Measurements from ENCODE around the gene SPG7. TPM values are rescaled to one million over a fixed set of nuclear protein-coding genes. Genes with fewer than 3 reads are reported as not detected.
A peak's percentile ranks its signal among the peaks of the same experiment; 100 is the strongest.

Gene SPG7
- total RNA-seq, 1 donor from 2014 or later, result 109 TPM

DNA sequence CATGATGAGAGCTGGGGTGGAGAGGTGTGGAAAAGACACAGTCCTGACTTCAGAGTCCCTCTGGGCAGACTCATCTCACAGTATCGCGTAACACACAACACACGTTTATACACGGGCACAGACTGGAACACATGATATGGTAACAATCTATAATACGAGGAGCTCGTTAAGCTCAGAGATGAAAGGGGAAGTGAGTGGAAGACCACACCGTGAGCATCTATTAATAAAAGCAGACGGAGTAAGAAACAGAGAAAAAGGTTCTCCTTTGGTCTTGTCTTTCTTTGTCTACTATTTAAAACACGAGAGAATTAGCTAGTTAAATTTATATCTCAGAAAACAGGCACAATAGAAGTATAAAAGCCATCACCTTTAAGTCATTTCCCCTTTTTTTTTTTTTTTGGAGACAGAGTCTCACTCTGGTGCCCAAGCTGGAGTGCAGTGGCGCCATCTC, 31.4 kb upstream of the SPG7 start:
- Mint-ChIP-seq H3K27me3 (no peaks in the 10 kb centered on the region), H3K36me3 (ENCODE audit: low read depth) (peaks cover 25% of the 10 kb centered on the region), H3K9me3 (peaks cover 3% of the 10 kb centered on the region), H3K4me1 (peaks cover 63% of the 10 kb centered on the region), H3K4me3 (peak overlapping the region; percentile 13), H3K27ac (peak overlapping the region; percentile 51)
- DNase-seq, result no peak
- intact Hi-C loops (cut with micrococcal nuclease), result no loop called here

DNA sequence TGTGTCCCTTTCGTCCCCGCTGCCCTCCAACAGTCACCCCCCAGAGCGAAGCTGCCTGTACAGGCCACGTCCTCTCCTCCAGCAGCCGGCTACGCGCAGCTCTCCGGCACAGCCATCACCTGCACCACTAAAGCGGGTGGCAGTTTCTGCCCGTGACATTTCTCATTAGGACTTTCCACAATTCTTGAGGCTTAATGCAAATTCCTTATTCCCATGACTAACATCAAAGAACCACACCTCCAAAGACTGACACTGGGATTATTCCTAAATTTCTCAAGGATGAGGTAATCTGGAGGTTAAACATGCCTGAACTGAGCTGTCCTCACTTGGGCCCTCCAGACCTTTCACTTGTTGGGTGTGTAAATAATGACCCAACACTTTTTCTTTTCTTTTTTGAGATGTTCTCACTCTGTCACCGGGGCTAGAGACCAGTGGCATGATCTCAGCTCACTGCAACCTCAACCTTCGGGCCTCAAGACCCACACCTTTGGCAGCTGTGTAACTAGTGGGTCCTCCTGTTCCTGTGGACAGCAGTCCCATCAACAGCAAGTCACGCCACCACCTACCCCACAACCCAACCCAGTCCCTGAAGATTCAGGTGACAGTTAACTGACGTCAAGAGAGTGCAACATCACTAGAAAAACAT, 29.5 kb upstream of the SPG7 start:
- peak overlapping the region; percentile 56 for H3K4me3 Mint-ChIP-seq
- H3K27me3 Mint-ChIP-seq, result no peaks in the 10 kb centered on the region
- intact Hi-C loops (cut with micrococcal nuclease), result no loop called here
- peaks cover 36% of the 10 kb centered on the region for H3K36me3 Mint-ChIP-seq (ENCODE audit: low read depth)
- H3K27ac Mint-ChIP-seq, result peak overlapping the region; percentile 55
- peaks cover 69% of the 10 kb centered on the region for H3K4me1 Mint-ChIP-seq
- no peak for DNase-seq
- peaks cover 3% of the 10 kb centered on the region for H3K9me3 Mint-ChIP-seq

DNA sequence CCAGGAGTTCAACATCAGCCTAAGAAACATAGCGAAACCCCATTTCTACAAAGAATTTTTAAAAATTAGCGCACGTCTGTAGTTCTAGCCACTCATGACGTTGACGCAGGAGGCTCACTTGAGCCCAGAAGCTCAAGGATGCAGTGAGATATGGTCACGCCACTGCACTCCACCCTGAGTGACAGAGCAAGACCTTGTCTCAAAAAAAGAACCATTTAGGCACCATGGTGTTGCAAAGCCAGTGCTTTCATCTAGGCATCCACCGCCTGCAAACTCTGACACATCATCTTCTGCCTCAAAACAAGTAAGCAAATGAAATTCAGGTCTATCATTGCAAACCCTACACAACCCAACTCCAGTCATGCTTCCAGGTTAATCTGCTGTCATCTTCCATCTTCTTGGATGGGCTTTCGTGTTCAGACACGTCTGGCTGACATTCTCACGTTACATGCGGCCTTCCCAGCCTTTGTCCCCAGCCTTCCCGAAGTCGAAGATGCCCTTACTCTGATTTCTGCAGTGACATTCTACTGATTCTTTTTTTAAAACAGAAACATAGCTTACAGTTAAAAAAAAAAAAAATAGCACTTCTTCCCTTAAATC, 26.7 kb upstream of the SPG7 start:
- Mint-ChIP-seq H3K36me3 (ENCODE audit: low read depth) (peaks cover 27% of the 10 kb centered on the region), H3K4me1 (peaks cover 76% of the 10 kb centered on the region), H3K4me3 (peak overlapping the region; percentile 6), H3K9me3 (no peaks in the 10 kb centered on the region), H3K27ac (no peak overlapping the region), H3K27me3 (no peaks in the 10 kb centered on the region)
- intact Hi-C loops (cut with micrococcal nuclease), result no loop called here
- no peak for DNase-seq

DNA sequence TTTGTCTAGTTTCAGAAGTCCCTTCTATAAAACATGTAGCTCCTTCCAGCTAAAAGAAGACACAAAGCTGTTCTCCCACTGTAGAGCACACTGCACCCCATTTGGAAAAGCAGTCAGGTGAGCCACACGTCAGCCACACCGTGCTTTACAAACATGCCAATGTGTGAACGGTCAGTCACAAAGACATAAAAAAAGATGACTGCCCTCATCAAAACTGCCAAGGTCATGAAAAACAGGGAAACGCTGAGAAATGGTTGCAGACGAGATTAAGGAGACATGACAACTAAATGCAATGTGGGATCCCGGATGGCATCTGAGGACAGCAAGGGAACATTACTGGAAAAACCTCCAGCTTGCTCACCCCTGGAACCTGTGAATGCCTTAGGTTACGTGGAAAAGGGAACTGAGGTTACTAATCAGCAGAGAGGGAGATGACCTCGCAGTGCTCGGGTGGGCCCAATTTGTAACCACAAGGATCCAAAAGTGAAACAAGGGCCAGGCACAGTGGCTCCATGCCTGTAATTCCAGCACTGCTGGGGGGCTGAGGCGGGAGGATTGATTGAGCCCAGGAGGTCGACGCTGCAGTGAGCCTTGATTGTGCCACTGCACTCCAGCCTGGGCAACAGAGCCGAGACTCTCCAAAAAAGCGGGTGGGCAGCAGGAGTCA, 25.9 kb upstream of the SPG7 start:
- DNase-seq, result no peak
- H3K4me1 Mint-ChIP-seq, result peaks cover 75% of the 10 kb centered on the region
- H3K9me3 Mint-ChIP-seq, result no peaks in the 10 kb centered on the region
- H3K27me3 Mint-ChIP-seq, result no peaks in the 10 kb centered on the region
- peaks cover 27% of the 10 kb centered on the region for H3K36me3 Mint-ChIP-seq (ENCODE audit: low read depth)
- H3K27ac Mint-ChIP-seq, result peak overlapping the region; percentile 70
- H3K4me3 Mint-ChIP-seq, result peak overlapping the region; percentile 62
- intact Hi-C loops (cut with micrococcal nuclease), result no loop called here

DNA sequence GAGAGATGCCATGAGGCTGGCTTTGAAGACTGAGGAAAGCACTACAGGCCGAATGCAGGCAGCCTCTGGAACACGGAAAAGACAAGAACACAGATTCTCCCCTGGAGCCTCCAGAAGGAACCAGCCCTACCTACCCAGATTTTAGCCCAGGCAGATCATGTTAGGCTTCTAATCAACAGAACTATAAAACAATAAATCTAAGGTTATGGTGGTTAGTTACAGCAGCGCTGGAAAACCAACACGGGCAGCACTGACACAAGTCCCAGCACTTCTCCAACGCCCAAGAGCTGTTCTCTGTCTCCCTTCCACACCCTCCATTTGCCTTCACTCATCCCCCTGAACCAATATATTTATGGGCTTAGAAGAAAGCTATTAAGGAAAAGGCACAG, 25.4 kb upstream of the SPG7 start:
- Mint-ChIP-seq H3K27me3 (no peaks in the 10 kb centered on the region), H3K4me1 (peaks cover 74% of the 10 kb centered on the region), H3K36me3 (ENCODE audit: low read depth) (peaks cover 28% of the 10 kb centered on the region), H3K9me3 (no peaks in the 10 kb centered on the region), H3K27ac (peak overlapping the region; percentile 70), H3K4me3 (peak overlapping the region; percentile 62)
- no peak for DNase-seq
- intact Hi-C loops (cut with micrococcal nuclease), result no loop called here

DNA sequence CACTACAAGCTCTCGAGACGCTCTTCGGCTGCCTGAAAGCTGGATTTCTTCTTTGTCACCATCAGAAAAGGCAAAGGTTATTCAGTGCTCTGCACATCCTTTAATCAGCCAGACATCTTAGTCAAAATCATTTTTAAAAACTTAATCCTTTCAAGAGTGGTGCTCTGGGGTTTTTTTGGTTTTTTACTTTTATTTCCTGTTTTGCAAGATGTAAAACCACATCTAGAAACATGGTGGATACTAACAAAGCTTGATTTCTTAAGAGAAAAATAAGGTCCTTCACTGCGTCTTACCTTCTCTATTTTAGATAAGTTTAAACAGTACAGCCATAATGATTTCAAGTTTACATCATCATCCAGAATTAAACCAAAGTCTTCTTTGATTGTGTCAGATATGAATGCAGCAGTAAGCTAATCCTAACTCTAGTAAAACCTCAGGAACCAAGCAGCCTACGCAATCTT, 24.1 kb upstream of the SPG7 start:
- DNase-seq, result peak; percentile 72
- peaks cover 72% of the 10 kb centered on the region for H3K4me1 Mint-ChIP-seq
- H3K4me3 Mint-ChIP-seq, result peak overlapping the region; percentile 78
- peaks cover 33% of the 10 kb centered on the region for H3K36me3 Mint-ChIP-seq (ENCODE audit: low read depth)
- peak overlapping the region; percentile 90 for H3K27ac Mint-ChIP-seq
- intact Hi-C loops (cut with micrococcal nuclease), result loop anchor here (2.0 kb wide), 2 partner anchors 43 to 75 kb away; no protein-coding TSS in a partner anchor
- H3K9me3 Mint-ChIP-seq, result no peaks in the 10 kb centered on the region
- H3K27me3 Mint-ChIP-seq, result no peaks in the 10 kb centered on the region

DNA sequence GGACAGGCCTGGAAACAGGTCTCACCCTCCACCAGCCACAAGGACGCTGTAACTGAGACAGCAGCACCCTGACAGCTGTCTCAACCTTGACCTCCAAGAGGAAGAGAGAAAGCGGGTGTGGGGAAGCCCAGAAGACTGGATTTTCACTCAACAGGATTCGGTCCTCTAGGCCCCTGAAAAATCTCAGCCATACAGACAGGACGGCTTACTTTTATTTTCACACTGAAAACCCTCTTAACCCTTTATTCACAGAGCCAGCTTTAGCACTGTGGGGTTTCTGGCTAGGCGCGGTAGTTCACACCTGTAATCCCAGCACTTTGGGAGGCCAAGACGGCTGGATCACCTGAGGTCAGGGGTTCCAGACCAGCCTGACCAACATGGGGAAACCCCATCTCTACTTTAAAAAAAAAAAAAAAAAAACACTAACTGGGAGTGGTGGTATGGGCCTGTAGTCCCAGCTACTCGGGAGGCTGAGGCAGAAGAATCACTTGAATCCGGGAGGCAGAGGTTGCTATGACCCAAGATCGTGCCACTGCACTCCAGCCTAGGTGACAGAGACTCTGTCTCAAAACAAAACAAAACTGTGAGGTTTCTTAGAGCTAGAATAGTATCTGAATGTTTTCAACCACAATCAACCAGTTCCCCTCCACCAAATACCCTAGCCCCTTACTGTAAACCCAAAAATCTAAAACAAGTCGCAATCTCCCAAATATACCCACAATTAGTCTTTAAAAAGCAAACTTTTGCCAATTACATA, 23.1 kb upstream of the SPG7 start:
- Mint-ChIP-seq H3K36me3 (ENCODE audit: low read depth) (peaks cover 34% of the 10 kb centered on the region), H3K4me1 (peaks cover 71% of the 10 kb centered on the region), H3K27me3 (no peaks in the 10 kb centered on the region), H3K9me3 (no peaks in the 10 kb centered on the region), H3K27ac (peak overlapping the region; percentile 90), H3K4me3 (peak overlapping the region; percentile 78)
- intact Hi-C loops (cut with micrococcal nuclease), result loop anchor here (2.0 to 5.0 kb wide), 3 partner anchors 44 to 153 kb away; no protein-coding TSS in a partner anchor
- DNase-seq, result peak; percentile 78

DNA sequence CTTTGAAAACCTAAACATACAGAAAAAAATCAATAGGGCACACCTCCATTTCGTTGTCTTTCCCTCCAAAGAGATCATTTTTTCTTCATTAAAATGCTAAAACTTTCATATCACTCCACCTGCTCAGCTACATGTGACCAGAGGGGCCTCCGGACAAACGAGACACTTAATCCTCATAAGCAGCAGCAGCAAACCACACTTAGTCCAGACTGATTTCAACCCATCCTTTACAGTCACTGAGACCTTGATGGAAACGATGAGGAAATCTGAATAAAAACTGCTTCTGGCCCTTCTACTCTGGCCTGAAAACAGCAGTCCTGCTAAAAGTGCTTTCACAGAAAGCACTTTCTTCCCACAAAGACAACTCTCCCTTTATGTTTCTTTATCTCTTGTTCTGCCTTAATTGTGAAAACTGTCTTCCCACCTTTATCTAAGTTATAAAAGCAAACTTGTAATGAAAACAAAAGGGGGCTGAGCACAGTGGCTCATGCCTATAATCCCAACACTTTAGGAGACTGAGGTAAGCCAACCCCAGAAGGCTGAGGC, 22.4 kb upstream of the SPG7 start:
- Mint-ChIP-seq H3K9me3 (no peaks in the 10 kb centered on the region), H3K27me3 (no peaks in the 10 kb centered on the region), H3K4me1 (peaks cover 67% of the 10 kb centered on the region), H3K4me3 (peak overlapping the region; percentile 78), H3K27ac (peak overlapping the region; percentile 90), H3K36me3 (ENCODE audit: low read depth) (peaks cover 31% of the 10 kb centered on the region)
- DNase-seq, result no peak
- intact Hi-C loops (cut with micrococcal nuclease), result loop anchor here (2.0 to 5.0 kb wide), 3 partner anchors 45 to 153 kb away; no protein-coding TSS in a partner anchor

DNA sequence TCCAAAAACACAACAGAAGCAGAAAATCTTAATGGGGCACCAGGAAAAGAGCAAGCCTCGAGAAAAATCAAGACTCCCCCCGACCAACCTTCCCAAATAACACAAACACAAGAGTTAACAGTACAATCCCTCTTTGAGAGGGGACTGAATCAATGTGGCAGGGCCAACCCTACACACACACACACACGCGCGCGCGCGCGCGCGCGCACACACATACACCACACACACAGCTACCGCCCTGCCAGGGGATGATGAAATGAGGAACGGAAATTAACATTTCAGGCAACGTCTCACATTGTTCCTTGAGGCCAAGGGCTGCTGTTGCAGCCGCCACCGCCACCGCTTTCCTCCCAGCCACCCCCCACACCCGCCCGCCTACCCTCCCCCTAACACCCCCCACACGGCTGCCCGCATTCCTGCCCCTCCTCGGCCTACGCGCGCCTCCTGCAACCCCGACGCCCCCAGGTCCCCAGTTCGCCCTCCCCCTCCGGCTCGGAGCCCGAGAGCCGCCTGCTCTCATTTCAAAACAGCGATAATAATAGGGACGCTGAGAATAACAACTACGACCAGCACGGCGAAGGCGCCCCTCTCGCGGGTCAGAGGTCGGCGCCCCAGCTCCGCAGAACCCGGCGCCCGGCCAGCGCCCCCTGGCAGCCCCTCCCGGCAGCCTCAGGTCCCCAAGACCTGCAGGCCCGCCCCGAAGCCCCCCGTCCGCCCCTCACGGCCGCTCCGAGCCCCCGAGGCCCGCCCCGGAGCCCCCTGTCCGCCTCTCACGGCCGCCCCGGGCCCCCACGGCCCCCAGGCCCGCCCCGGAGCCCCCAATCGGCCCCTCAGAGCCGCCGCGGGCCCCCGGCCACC, 18.9 kb upstream of the SPG7 start:
- Mint-ChIP-seq H3K9me3 (no peaks in the 10 kb centered on the region), H3K27ac (peak overlapping the region; percentile 86), H3K36me3 (ENCODE audit: low read depth) (peaks cover 10% of the 10 kb centered on the region), H3K27me3 (no peaks in the 10 kb centered on the region), H3K4me1 (peaks cover 53% of the 10 kb centered on the region), H3K4me3 (peak overlapping the region; percentile 88)
- DNase-seq, result peak; percentile 94
- intact Hi-C loops (cut with micrococcal nuclease), result loop anchor here (2.0 to 5.0 kb wide), 2 partner anchors 66 to 157 kb away; no protein-coding TSS in a partner anchor

DNA sequence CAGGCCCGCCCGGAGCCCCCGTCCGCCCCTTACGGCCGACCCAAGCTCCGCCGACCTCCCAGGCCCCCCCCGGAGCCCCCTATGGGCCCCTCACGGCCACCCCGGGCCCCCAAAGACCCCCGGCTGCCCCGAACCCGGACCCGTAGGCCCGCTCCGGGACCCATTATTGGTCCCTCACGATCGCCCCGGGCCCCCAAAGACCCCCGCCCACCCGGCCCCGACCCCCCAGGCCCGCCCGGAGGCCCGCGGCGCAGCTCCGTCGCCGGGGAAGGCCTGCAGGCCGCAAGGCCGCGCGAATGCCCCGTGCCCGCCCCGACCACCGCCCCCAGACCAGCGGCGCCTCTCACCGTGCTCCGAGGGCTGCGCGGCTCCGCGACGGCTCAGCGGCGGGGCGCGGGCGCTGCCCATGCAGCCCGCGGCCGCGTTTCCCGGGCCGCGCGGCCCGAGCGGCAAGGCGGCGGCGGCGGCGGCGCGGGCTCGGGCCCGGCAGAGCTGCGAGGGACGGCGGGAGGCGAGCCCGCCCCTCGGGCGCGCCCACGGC, 18.2 kb upstream of the SPG7 start:
- H3K4me3 Mint-ChIP-seq, result no peak overlapping the region
- intact Hi-C loops (cut with micrococcal nuclease), result loop anchor here (1.0 to 5.0 kb wide), 6 partner anchors 18 to 249 kb away; partner anchors contain the start of genes RPL13 and SPG7
- H3K4me1 Mint-ChIP-seq, result peaks cover 46% of the 10 kb centered on the region
- H3K27me3 Mint-ChIP-seq, result no peaks in the 10 kb centered on the region
- no peaks in the 10 kb centered on the region for H3K9me3 Mint-ChIP-seq
- no peak overlapping the region for H3K27ac Mint-ChIP-seq
- H3K36me3 Mint-ChIP-seq (ENCODE audit: low read depth), result peaks cover 10% of the 10 kb centered on the region
- DNase-seq, result no peak

DNA sequence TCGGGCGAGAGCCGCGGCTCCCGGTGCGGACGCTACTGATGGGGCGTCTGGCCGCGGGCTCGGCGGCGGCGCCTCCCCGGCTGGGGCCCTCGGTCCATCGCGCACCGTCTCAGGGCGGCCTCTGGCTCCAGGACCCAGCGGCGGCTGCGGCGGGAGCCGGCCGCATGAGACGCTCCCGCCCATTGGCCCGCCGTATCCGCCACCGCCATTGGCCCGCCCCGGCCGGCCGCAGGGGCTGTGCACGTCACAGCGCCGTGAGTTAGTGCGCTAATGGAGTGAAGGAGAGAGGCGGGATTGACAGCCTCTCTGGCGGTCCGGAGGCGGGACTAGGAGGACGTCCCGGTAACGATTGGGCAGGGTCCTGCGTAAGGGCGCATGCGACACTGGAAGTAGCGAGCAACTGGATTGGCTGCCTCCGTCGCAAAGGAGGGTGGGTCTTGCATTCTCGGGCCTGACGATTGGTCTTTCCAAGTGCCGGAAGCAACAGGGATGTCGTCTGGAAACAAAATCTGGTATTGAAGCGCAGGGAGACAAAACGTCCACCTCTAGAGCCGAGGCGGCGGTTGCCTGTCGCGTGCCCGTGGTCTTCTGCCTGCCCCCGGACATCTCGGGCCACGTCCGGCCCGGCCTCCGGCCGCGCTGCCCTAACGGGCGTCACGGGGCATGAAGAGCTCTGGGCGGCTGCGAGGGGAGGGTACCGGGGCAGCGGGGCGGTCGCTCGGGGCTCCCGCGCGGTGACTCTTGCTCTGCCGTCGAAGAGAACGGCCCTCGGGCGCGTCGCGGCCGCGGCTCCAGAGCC, 17.6 kb upstream of the SPG7 start, which contains the start of gene ANKRD11:
ANKRD11 (minus strand) TSS at position 123 of the 799 bp plus-strand sequence. CDS start 173,542 bp downstream, outside the sequence.
- Mint-ChIP-seq H3K27ac (peak within 1 kb of the TSS; percentile 96), H3K27me3 (no peaks in the 10 kb centered on the region), H3K36me3 (ENCODE audit: low read depth) (peaks cover 10% of the 10 kb centered on the region), H3K4me1 (peaks cover 41% of the 10 kb centered on the region), H3K9me3 (no peaks in the 10 kb centered on the region), H3K4me3 (peak within 1 kb of the TSS; percentile 94)
- intact Hi-C loops (cut with micrococcal nuclease), result loop anchor here (1.0 kb wide), 4 partner anchors 18 to 249 kb away; partner anchors contain the start of genes RPL13 and SPG7
- peak; percentile 100 for DNase-seq
